Mammary epithelial cell (primary cell): Measurements from ENCODE around the gene BCORL1.

Experiments used
- CTCF ChIP-seq, 2 donors: IDR thresholded peaks in 1 of 2; conservative IDR thresholded peaks in 1 of 2; 2 replicates each; pipeline ENCODE4 v1.5.1; 2011 to 2012; ENCODE audit warnings: inconsistent platforms in 2 of 2, low read length in 2 of 2, mild to moderate bottlenecking in 2 of 2, control low read depth in 1 of 2, low read depth in 1 of 2; ENCODE audit not compliant: insufficient read depth in 1 of 2; ENCODE audit errors: extremely low read depth in 1 of 2
- EZH2 ChIP-seq: IDR thresholded peaks from 2 replicates; pipeline ENCODE4 v1.6.1; 2012; ENCODE audit warnings: low read length, inconsistent platforms, borderline replicate concordance

GRCh38 chrX:130081421-130082045 lies 99.1 kb downstream of the BCORL1 start:
- TF ChIP-seq EZH2, result no peak
- TF ChIP-seq CTCF (conservative IDR thresholded peaks at IDR 0.05 in 1 of 2, IDR thresholded peaks at IDR 0.05 in 1 of 2; ENCODE audit: extremely low read depth in 1 of 2, insufficient read depth in 1 of 2, low read depth in 1 of 2, low read length in 2 of 2), result no peak
